Measurements from ENCODE around the gene TBRG1.
A peak's percentile ranks its signal among the peaks of the same experiment; 100 is the strongest.
"Not testable (repeated sequence)": the region's sequence is repeated elsewhere in the genome, so short reads cannot be mapped to it uniquely, and the experiment has no call there.

Gene TBRG1

GRCh38 chr11:124602193-124602592, 20.5 kb upstream of the TBRG1 start:
- H3K4me3 Mint-ChIP-seq: no peak overlapping the region
- ATAC-seq (ENCODE audit: low read depth) (no peak), DNase-seq (ENCODE audit: low spot score in 2 of 2) (no peak)
- H3K9me3 Mint-ChIP-seq: no peaks in the 10 kb centered on the region
- peaks cover 12% of the 10 kb centered on the region for H3K27me3 Mint-ChIP-seq
- H3K36me3 Mint-ChIP-seq: no peaks in the 10 kb centered on the region
- H3K27ac Mint-ChIP-seq: no peak overlapping the region
- peaks cover 2% of the 10 kb centered on the region for H3K4me1 Mint-ChIP-seq

DNA sequence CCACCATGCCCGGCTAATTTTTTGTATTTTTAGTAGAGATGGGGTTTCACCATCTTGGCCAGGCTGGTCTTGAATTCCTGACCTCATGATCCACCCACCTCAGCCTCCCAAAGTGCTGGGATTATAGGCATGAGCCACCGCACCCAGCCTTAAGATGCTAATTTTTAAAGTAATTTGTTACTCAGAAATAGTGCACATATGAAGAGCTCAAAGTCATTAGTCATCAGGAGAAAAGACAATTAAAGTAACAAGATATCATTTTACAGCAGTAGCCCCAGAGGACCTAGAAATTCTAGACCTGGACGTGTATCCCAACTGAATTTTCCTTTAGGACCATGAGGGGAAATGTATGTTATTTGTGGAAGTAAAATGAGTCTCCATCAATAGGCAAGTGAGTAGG, 19.9 kb upstream of the TBRG1 start:
- not testable (repeated sequence) for H3K9me3 Mint-ChIP-seq; H3K36me3 Mint-ChIP-seq; H3K27ac Mint-ChIP-seq; ATAC-seq (ENCODE audit: low read depth); H3K4me3 Mint-ChIP-seq; H3K4me1 Mint-ChIP-seq; DNase-seq (ENCODE audit: low spot score in 2 of 2)
- peaks cover 12% of the 10 kb centered on the region for H3K27me3 Mint-ChIP-seq

GRCh38 chr11:124605719-124606118, 16.9 kb upstream of the TBRG1 start:
- no peak for DNase-seq (ENCODE audit: low spot score in 2 of 2)
- peaks cover 2% of the 10 kb centered on the region for H3K4me1 Mint-ChIP-seq
- no peaks in the 10 kb centered on the region for H3K36me3 Mint-ChIP-seq
- H3K27ac Mint-ChIP-seq: no peak overlapping the region
- no peak for ATAC-seq (ENCODE audit: low read depth)
- peaks cover 10% of the 10 kb centered on the region for H3K27me3 Mint-ChIP-seq
- H3K9me3 Mint-ChIP-seq: no peaks in the 10 kb centered on the region
- no peak overlapping the region for H3K4me3 Mint-ChIP-seq

- Mint-ChIP-seq H3K9me3 (no peaks in the 10 kb centered on the region), H3K27ac (no peak overlapping the region), H3K4me1 (peaks cover 2% of the 10 kb centered on the region), H3K27me3 (peaks cover 2% of the 10 kb centered on the region), H3K4me3 (no peak overlapping the region), H3K36me3 (no peaks in the 10 kb centered on the region)
- DNase-seq (ENCODE audit: low spot score in 2 of 2) (no peak), ATAC-seq (ENCODE audit: low read depth) (no peak)
These were observed 14.5 kb upstream of the TBRG1 start for GRCh38 chr11:124608147-124608546.

GRCh38 chr11:124610295-124610694, 12.4 kb upstream of the TBRG1 start:
- no peaks in the 10 kb centered on the region for H3K36me3 Mint-ChIP-seq
- DNase-seq (ENCODE audit: low spot score in 2 of 2) (no peak), ATAC-seq (ENCODE audit: low read depth) (no peak)
- H3K9me3 Mint-ChIP-seq: no peaks in the 10 kb centered on the region
- H3K27ac Mint-ChIP-seq: no peak overlapping the region
- peaks cover 4% of the 10 kb centered on the region for H3K27me3 Mint-ChIP-seq
- H3K4me3 Mint-ChIP-seq: no peak overlapping the region
- peaks cover 2% of the 10 kb centered on the region for H3K4me1 Mint-ChIP-seq

DNA sequence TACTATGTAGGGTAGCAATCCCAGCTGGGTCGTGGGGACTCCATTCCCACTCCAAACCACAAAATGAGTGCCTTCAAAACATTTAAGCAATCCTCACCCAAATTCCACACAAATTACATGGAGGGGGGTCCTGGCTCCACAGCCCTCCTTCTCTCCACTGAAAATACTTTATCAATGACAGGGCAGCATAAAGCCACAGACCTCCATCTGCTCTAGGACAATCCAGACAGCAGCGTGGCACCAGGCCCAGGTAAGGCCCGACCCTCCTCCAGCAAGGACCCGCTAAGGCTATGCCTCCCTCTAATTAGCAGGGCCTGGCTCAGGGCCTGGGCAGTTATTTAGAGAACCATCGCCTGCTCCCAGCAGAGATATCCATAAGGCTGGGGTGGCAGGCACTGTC, 11.6 kb upstream of the TBRG1 start, which contains the start of gene PANX3:
TSS of gene PANX3 (plus strand) at position 365 of the 400 bp plus-strand sequence. CDS start 129 bp downstream, outside the sequence.
- no peaks in the 10 kb centered on the region for H3K36me3 Mint-ChIP-seq
- no peaks in the 10 kb centered on the region for H3K9me3 Mint-ChIP-seq
- H3K27me3 Mint-ChIP-seq: peaks cover 4% of the 10 kb centered on the region
- no peaks in the 10 kb centered on the region for H3K4me1 Mint-ChIP-seq
- DNase-seq (ENCODE audit: low spot score in 2 of 2) (no peak), ATAC-seq (ENCODE audit: low read depth) (no peak)
- H3K27ac Mint-ChIP-seq: no peak within 1 kb of the TSS
- H3K4me3 Mint-ChIP-seq: no peak within 1 kb of the TSS

- H3K4me1 Mint-ChIP-seq: no peaks in the 10 kb centered on the region
These were observed 10.6 kb upstream of the TBRG1 start for GRCh38 chr11:124612045-124612444.

GRCh38 chr11:124612567-124613246, 10.0 kb upstream of the TBRG1 start:
- DNase-seq (ENCODE audit: low spot score in 2 of 2) (no peak), ATAC-seq (ENCODE audit: low read depth) (no peak)
- no peak overlapping the region for H3K4me3 Mint-ChIP-seq
- H3K27me3 Mint-ChIP-seq: peaks cover 7% of the 10 kb centered on the region
- H3K4me1 Mint-ChIP-seq: no peaks in the 10 kb centered on the region
- H3K36me3 Mint-ChIP-seq: no peaks in the 10 kb centered on the region
- no peak overlapping the region for H3K27ac Mint-ChIP-seq
- H3K9me3 Mint-ChIP-seq: no peaks in the 10 kb centered on the region

More at GRCh38 chr11:124612045-124612444, 10.6 kb upstream of the TBRG1 start:
- H3K36me3 Mint-ChIP-seq: no peaks in the 10 kb centered on the region
- peaks cover 4% of the 10 kb centered on the region for H3K27me3 Mint-ChIP-seq
- DNase-seq (ENCODE audit: low spot score in 2 of 2): no peak
- H3K4me3 Mint-ChIP-seq: no peak overlapping the region
- no peak overlapping the region for H3K27ac Mint-ChIP-seq
- no peaks in the 10 kb centered on the region for H3K9me3 Mint-ChIP-seq
- no peak for ATAC-seq (ENCODE audit: low read depth)

DNA sequence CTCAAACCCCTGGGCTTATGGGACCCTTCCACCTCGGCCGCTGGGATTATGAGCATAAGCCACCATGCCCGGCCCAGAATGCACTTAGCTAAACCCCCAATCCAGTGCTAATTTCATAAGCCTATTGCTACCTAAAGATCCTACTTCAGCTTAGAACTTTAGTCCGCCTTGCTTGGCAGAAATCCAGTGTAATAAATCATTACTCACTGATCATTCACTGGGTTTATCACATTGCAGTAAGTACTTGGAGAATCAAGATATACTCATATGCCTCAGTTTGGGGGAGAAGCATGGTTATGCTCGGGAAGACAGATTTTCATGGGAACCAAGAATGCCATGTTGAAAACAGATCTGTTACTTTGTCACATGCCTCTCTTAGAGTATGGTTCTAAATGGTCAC, 3.8 kb upstream of the TBRG1 start:
- H3K9me3 Mint-ChIP-seq: no peaks in the 10 kb centered on the region
- no peak overlapping the region for H3K4me3 Mint-ChIP-seq
- H3K27me3 Mint-ChIP-seq: peaks cover 11% of the 10 kb centered on the region
- ATAC-seq (ENCODE audit: low read depth) (no peak), DNase-seq (ENCODE audit: low spot score in 2 of 2) (no peak)
- H3K27ac Mint-ChIP-seq: no peak overlapping the region
- peaks cover 8% of the 10 kb centered on the region for H3K4me1 Mint-ChIP-seq
- no peaks in the 10 kb centered on the region for H3K36me3 Mint-ChIP-seq

- DNase-seq (ENCODE audit: low spot score in 2 of 2): no peak
- H3K4me1 Mint-ChIP-seq: peaks cover 18% of the 10 kb centered on the region
- ATAC-seq (ENCODE audit: low read depth): no peak
- H3K4me3 Mint-ChIP-seq: peak overlapping the region; percentile 89
- H3K9me3 Mint-ChIP-seq: no peaks in the 10 kb centered on the region
- peaks cover 19% of the 10 kb centered on the region for H3K36me3 Mint-ChIP-seq
- peaks cover 4% of the 10 kb centered on the region for H3K27me3 Mint-ChIP-seq
- peak overlapping the region; percentile 89 for H3K27ac Mint-ChIP-seq
These were observed 1.3 kb downstream of the TBRG1 start for GRCh38 chr11:124623861-124624525.

DNA sequence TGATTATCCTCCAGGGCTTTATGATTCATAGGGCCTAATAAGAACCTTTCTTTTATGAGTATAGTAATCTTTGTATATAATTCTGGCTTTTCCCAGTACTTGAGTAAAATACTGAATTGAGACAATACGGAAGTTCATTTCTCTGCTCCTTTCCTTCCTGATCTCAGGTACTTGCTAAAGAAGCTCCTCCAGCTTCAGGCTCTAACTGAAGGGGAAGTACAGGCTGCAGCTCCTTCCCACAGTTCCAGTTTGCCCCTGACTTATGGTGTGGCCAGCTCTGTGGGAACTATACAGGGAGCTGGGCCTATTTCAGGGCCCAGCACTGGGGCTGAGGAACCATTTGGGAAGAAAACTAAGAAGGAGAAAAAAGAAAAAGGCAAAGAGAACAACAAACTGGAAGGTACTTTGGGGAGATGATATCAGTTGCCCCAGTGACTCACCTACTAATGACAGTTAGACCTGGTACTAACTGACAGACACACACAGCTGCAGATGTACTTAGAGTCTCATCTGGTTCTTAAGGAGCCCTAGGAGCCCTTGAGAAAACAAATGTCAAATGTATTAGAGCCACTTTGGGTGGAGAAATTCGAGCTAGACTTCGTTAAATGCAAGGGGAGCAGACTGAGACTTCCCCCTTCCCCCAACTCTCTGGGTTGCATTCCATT, 3.0 kb downstream of the TBRG1 start:
- DNase-seq (ENCODE audit: low spot score in 2 of 2) (no peak), ATAC-seq (ENCODE audit: low read depth) (no peak)
- Mint-ChIP-seq H3K4me3 (no peak overlapping the region), H3K4me1 (peaks cover 18% of the 10 kb centered on the region), H3K27ac (peak overlapping the region; percentile 54), H3K36me3 (peaks cover 22% of the 10 kb centered on the region), H3K9me3 (no peaks in the 10 kb centered on the region), H3K27me3 (no peaks in the 10 kb centered on the region)

DNA sequence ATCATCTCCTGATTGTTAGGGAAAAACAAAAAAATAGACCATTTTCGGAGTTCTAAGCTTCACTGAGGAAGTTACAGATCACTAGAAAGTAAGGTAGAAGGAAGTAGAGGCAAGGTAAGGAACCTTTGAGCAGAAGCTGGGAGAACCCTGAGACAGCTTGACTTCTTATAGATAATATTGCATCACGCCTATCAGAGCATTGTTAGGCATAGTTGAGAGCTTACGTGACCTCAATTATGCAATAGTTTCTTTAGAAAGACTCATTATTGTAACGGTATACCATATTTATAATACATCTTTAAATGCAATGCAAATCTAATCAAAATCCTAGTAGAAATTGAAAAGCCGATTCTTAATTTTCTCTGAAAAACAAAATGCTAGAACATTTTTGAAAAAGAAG, 4.9 kb downstream of the TBRG1 start:
- no peak for DNase-seq (ENCODE audit: low spot score in 2 of 2)
- H3K9me3 Mint-ChIP-seq: no peaks in the 10 kb centered on the region
- peaks cover 15% of the 10 kb centered on the region for H3K4me1 Mint-ChIP-seq
- no peak for ATAC-seq (ENCODE audit: low read depth)
- H3K4me3 Mint-ChIP-seq: no peak overlapping the region
- no peak overlapping the region for H3K27ac Mint-ChIP-seq
- peaks cover 31% of the 10 kb centered on the region for H3K36me3 Mint-ChIP-seq
- no peaks in the 10 kb centered on the region for H3K27me3 Mint-ChIP-seq

- H3K4me1 Mint-ChIP-seq: peaks cover 7% of the 10 kb centered on the region
- H3K27ac Mint-ChIP-seq: no peak overlapping the region
- H3K4me3 Mint-ChIP-seq: no peak overlapping the region
- ATAC-seq (ENCODE audit: low read depth): no peak
- H3K36me3 Mint-ChIP-seq: peaks cover 33% of the 10 kb centered on the region
- no peak for DNase-seq (ENCODE audit: low spot score in 2 of 2)
- no peaks in the 10 kb centered on the region for H3K9me3 Mint-ChIP-seq
- H3K27me3 Mint-ChIP-seq: no peaks in the 10 kb centered on the region
These were observed 7.3 kb downstream of the TBRG1 start for GRCh38 chr11:124629961-124630360.

- Mint-ChIP-seq H3K27me3 (no peaks in the 10 kb centered on the region), H3K36me3 (peaks cover 32% of the 10 kb centered on the region), H3K4me3 (no peak overlapping the region), H3K4me1 (no peaks in the 10 kb centered on the region), H3K27ac (no peak overlapping the region), H3K9me3 (no peaks in the 10 kb centered on the region)
- no peak for ATAC-seq (ENCODE audit: low read depth)
- DNase-seq (ENCODE audit: low spot score in 2 of 2): no peak
These were observed 10.7 kb downstream of the TBRG1 start for GRCh38 chr11:124633355-124633754.

All from memory B cell (primary cell).